ENCODE results near the gene DOCK3. TPM values are rescaled to one million over a fixed set of nuclear protein-coding genes. Genes with fewer than 3 reads are reported as not detected.

Gene DOCK3
- total RNA-seq, 1 experiment from 2014 or later: 8.3 TPM

DNA sequence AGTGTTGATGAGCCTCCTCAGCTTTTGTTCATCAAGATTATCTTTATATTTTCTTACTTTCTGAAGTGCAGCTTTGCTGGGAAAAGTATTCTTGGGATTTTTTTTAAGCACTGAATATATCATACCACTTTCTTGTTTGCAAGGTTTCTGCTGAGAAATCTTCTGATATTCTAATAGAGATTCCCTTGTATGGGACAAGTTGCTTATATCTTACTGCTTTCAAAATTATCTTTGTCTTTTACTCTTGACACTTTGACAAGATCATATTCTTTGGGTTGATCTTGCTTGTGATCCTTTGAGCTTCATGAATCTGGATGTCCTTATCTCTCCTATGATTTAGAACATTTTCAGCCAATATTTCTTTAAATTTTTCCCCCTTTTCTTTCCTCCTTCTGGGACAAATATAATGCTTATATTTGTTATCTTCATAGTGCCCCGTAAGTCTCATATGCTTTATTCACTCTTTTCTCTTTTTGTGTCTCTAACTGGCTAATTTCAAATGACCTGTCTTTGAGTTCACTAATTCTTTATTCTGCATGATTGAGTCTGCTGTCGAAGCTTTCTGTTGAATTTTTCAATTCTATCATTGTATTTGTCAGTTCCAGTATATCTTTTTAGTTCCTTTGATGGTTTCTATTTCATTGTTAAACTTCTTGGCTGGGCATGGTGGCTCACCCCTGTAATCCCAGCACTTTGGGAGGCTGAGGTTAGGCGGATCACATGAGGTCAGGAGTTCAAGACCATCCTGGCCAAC lies 499.0 kb downstream of the DOCK3 start:
- no peak overlapping the region for H3K4me2 ChIP-seq (ENCODE audit: insufficient read depth, insufficient read length, low read length)
- H3K27me3 ChIP-seq (ENCODE audit: insufficient read depth, low read length): no peaks in the 10 kb centered on the region
- no peak overlapping the region for H2BK120ac ChIP-seq (ENCODE audit: low read depth, low read length, poor library complexity, severe bottlenecking)
- no peak overlapping the region for H3T11ph ChIP-seq (ENCODE audit: low read length)
- no peak overlapping the region for H2BK5ac ChIP-seq (ENCODE audit: insufficient read length, low read length)
- DNase-seq: no peak
- no peak overlapping the region for H4K5ac ChIP-seq (ENCODE audit: insufficient read length, low read depth, low read length)
- Mint-ChIP-seq H3K36me3 (ENCODE audit: insufficient read depth in 1 of 3, low read depth in 3 of 3) (peaks cover 34 to 50% (median 46%) of the 10 kb centered on the region in 3 experiments), H3K4me3 (no peak overlapping the region), H3K4me1 (no peaks in the 10 kb centered on the region), H3K27ac (no peak overlapping the region), H3K9me3 (peaks cover 28 to 29% of the 10 kb centered on the region in 2 experiments), H3K27me3 (ENCODE audit: low read depth) (no peaks in the 10 kb centered on the region)
- H2BK15ac ChIP-seq (ENCODE audit: low read depth, low read length): no peak overlapping the region
- TF ChIP-seq, protein P1, sequence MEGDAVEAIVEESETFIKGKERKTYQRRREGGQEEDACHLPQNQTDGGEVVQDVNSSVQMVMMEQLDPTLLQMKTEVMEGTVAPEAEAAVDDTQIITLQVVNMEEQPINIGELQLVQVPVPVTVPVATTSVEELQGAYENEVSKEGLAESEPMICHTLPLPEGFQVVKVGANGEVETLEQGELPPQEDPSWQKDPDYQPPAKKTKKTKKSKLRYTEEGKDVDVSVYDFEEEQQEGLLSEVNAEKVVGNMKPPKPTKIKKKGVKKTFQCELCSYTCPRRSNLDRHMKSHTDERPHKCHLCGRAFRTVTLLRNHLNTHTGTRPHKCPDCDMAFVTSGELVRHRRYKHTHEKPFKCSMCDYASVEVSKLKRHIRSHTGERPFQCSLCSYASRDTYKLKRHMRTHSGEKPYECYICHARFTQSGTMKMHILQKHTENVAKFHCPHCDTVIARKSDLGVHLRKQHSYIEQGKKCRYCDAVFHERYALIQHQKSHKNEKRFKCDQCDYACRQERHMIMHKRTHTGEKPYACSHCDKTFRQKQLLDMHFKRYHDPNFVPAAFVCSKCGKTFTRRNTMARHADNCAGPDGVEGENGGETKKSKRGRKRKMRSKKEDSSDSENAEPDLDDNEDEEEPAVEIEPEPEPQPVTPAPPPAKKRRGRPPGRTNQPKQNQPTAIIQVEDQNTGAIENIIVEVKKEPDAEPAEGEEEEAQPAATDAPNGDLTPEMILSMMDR (conservative IDR thresholded peaks at IDR 0.05): no peak
- H3K4ac ChIP-seq (ENCODE audit: low read depth, low read length): no peak overlapping the region
- no peak overlapping the region for H2AK5ac ChIP-seq (ENCODE audit: insufficient read length, low read length)
- H3K23ac ChIP-seq (ENCODE audit: insufficient read length, low read depth, low read length): no peak overlapping the region
- no peaks in the 10 kb centered on the region for H3K4me1 ChIP-seq (ENCODE audit: insufficient read depth, low read length)
- no CpG with 5 or more reads among the region's 3 CpGs for WGBS (ENCODE audit: extremely low coverage, insufficient read length, low lambda C conversion rate)
- no peak overlapping the region for H4K91ac ChIP-seq (ENCODE audit: insufficient read length, low read depth, low read length)
- no peak overlapping the region for H2BK12ac ChIP-seq (ENCODE audit: insufficient read length, low read depth, low read length)
- H3K27ac ChIP-seq (ENCODE audit: insufficient read length, low read depth, low read length): no peak overlapping the region
- H3K79me1 ChIP-seq (ENCODE audit: insufficient read depth, low read depth, low read length, poor library complexity, severe bottlenecking): no peaks in the 10 kb centered on the region
- no peaks in the 10 kb centered on the region for H3K23me2 ChIP-seq (ENCODE audit: insufficient read length, low read depth, low read length, poor library complexity, severe bottlenecking)
- H2AFZ ChIP-seq (ENCODE audit: low read length): no peak overlapping the region
- H4K8ac ChIP-seq (replicated peaks; ENCODE audit: insufficient read length, low read depth, low read length): no peak overlapping the region
- H3K14ac ChIP-seq (ENCODE audit: insufficient read depth, low read length): no peak overlapping the region
- H3K56ac ChIP-seq (ENCODE audit: insufficient read length, low read depth, low read length): no peak overlapping the region
- H3K18ac ChIP-seq (ENCODE audit: insufficient read length, low read depth, low read length): no peak overlapping the region
- no peaks in the 10 kb centered on the region for H4K20me1 ChIP-seq (ENCODE audit: control insufficient read depth, insufficient read depth, insufficient read length)
- no peak overlapping the region for H2BK20ac ChIP-seq (ENCODE audit: low read depth, low read length, poor library complexity, severe bottlenecking)
- H3K9ac ChIP-seq (ENCODE audit: extremely low read depth, insufficient read length, low read length): no peak overlapping the region
- no peaks in the 10 kb centered on the region for H3K79me2 ChIP-seq (ENCODE audit: insufficient read depth, low read length)
- H3K9me3 ChIP-seq (ENCODE audit: control insufficient read depth, low read depth, low read length): peaks cover 7% of the 10 kb centered on the region

All from H9 (cell line).